Bronchial epithelial cell (primary cell): ENCODE results near the gene CCDC63. TPM values are rescaled to one million over a fixed set of nuclear protein-coding genes. Genes with fewer than 3 reads are reported as not detected.

Experiments used
- DNase-seq: peaks from one replicate; pipeline ENCODE4 v3.0.0-alpha.2; 2010; ENCODE audit warnings: low read depth
- FAIRE-seq: peaks from 2 replicates; lab custom pipeline; 2011; peaks lifted over from hg19 to GRCh38; lab: Jason Lieb, UNC
- H3K27me3 ChIP-seq: 2 replicates; pipeline ENCODE4 v1.5.1; 2011; ENCODE audit warnings: low read length; ENCODE audit not compliant: control insufficient read depth, insufficient read depth
- H3K36me3 ChIP-seq: 2 replicates; pipeline ENCODE4 v1.5.1; 2011; ENCODE audit warnings: low read length; ENCODE audit not compliant: control insufficient read depth, insufficient read depth
- H3K4me3 ChIP-seq: 2 replicates; pipeline ENCODE4 v1.5.1; 2011; ENCODE audit warnings: mild to moderate bottlenecking, low read depth, low read length, control low read depth
- total RNA-seq: library from RNA; depleted of rRNA; stranded (reverse); fragments of >200 nt; gene quantifications from 2 replicates; pipeline ENCODE4 v1.2.1, GENCODE V29; 2014
- TF ChIP-seq, protein P1 (sequence below): IDR thresholded peaks from 2 replicates; pipeline ENCODE4 v1.5.1; 2011; ENCODE audit warnings: mild to moderate bottlenecking, moderate library complexity, low read length, control low read depth, inconsistent platforms; ENCODE audit not compliant: insufficient read depth, severe bottlenecking

CCDC63 gene
- total RNA-seq, 1 donor from 2014 or later, result not detected

DNA sequence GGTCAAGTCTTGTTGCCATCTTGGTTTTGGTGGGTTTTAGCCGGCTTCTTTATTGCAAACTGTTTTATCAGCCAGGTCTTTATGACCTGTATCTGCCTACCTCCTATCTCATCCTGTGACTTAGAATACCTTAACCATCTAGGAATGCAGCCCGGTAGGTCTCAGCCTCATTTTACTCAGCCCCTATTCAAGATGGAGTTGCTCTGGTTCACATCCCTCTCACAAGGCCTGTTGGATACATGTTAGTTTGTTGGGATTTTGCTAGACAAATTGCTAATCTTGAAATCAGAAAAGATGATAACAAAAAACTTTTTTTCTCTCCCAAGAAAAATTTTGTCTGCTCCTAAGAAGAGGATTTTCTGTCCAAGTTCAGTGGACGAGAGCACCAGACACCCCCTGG, 27.6 kb upstream of the CCDC63 start:
- DNase-seq (no peak), FAIRE-seq (no peak)
- Histone ChIP-seq H3K27me3 (no peaks in the 10 kb centered on the region), H3K36me3 (no peaks in the 10 kb centered on the region), H3K4me3 (no peak overlapping the region)
- TF ChIP-seq, protein P1, sequence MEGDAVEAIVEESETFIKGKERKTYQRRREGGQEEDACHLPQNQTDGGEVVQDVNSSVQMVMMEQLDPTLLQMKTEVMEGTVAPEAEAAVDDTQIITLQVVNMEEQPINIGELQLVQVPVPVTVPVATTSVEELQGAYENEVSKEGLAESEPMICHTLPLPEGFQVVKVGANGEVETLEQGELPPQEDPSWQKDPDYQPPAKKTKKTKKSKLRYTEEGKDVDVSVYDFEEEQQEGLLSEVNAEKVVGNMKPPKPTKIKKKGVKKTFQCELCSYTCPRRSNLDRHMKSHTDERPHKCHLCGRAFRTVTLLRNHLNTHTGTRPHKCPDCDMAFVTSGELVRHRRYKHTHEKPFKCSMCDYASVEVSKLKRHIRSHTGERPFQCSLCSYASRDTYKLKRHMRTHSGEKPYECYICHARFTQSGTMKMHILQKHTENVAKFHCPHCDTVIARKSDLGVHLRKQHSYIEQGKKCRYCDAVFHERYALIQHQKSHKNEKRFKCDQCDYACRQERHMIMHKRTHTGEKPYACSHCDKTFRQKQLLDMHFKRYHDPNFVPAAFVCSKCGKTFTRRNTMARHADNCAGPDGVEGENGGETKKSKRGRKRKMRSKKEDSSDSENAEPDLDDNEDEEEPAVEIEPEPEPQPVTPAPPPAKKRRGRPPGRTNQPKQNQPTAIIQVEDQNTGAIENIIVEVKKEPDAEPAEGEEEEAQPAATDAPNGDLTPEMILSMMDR, result no peak

DNA sequence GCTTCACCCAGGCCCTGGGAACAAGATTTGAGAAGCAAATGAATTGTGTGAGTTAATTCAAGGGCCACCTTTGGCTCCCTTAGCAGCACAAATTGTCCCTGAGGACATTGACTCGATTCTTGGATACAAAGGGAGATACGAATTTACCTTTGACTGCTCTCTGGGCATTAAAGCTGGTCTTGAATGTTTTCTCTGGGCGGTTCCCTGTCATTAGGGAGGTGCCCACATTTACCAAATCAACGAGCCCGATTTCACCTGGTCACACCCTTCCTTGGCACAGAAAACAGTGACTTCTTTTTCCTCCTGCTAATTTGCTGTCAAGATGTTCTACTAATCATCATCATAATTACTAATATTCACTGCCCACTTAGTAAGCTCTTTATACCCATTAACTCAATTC, 27.1 kb upstream of the CCDC63 start:
- no peaks in the 10 kb centered on the region for H3K27me3 ChIP-seq
- H3K36me3 ChIP-seq, result no peaks in the 10 kb centered on the region
- H3K4me3 ChIP-seq, result no peak overlapping the region
- TF ChIP-seq, protein P1, result no peak
- DNase-seq (no peak), FAIRE-seq (no peak)

DNA sequence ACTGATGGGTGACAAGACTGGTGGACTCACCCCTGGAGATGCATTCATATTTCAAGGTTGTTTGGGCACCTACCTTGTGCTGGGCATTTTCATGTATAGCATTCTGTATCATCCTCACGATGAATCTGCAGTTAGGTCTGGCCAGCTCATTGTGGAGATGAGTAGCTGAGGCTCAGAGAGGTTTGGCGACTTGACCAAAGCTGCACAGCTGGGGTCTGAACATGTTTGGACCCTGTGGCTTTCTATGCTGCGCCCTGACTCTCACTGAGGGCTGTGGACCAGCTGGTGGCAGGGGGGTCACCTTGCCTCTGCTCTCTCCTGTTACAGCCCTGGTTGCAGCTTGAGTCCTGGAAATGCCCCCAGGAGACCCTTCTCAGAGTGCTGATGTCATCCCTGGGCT, 24.9 kb upstream of the CCDC63 start:
- Histone ChIP-seq H3K27me3 (peaks cover 3% of the 10 kb centered on the region), H3K36me3 (no peaks in the 10 kb centered on the region), H3K4me3 (no peak overlapping the region)
- TF ChIP-seq, protein P1, result no peak
- DNase-seq (no peak), FAIRE-seq (no peak)

DNA sequence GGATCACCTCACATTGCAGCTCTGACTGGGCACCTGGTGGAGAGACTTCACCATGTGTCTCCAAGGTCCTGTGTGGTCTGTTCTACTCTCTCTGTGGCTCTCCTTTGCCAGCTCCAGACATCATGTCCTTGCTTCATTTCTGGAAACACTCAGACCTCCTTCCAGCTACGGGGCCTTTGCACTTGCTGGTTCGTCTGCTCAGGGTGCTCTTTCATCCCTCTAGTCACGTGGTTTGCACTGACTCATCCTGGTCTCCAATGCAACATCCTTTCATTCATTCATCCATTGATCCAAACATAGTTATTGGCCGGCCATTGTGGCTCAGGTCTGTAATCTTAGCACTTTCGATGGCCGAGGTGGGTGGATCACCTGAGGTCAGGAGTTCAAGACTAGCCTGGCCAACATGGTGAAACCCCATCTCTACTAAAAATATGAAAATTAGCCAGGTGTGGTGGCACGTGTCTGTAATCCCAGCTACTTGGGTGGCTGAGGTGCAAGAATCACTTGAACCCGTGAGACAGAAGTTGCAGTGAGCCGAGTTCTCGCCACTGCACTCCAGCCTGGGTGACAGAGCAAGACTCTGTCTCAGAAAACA, 23.9 kb upstream of the CCDC63 start:
- DNase-seq, result no peak
- Histone ChIP-seq H3K27me3 (peaks cover 3% of the 10 kb centered on the region), H3K4me3 (no peak overlapping the region), H3K36me3 (no peaks in the 10 kb centered on the region)
- TF ChIP-seq, protein P1, result no peak
- FAIRE-seq, result no peak

DNA sequence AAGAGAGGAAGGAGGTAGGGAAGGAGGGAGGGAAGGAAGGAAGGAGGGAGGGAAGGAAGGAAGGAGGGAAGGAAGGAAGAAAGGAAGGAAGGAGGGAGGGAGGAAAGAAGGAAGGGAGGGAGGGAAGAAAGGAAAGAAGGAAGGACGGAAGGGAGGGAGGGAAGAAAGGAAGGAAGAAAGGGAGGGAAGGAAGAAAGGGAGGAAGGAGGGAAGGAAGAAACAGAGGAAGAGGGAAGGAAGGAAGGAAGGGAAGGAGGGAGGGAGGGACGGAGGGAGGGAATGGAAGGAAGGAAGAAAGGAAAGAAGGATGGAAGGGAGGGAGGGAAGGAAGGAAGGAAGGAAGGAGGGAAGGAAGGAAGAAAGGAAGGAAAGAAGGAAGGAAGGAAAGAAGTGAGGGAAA, 22.4 kb upstream of the CCDC63 start:
- DNase-seq, result no peak
- peaks cover 3% of the 10 kb centered on the region for H3K27me3 ChIP-seq
- TF ChIP-seq, protein P1, result no peak
- no peaks in the 10 kb centered on the region for H3K36me3 ChIP-seq
- H3K4me3 ChIP-seq, result no peak overlapping the region
- FAIRE-seq, result no peak

DNA sequence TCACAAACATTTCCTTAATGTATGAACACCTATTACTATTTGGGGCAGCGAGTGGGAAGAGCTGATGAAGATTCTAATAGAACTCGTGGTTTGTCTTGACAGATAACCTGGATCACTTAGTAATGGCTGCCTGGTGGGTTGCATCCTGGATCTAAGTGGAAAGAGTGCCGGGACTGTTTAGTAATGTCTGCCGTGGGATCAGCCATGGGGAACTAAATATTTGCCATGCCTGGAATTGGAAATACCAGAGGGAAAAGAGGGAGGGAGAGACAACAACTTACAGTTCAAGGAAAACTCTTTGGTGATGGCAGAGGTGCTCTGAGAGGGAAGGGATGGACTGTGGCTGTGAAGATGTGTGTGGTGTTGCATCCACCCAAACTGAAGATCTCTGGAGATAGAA, 21.3 kb upstream of the CCDC63 start:
- FAIRE-seq (no peak), DNase-seq (no peak)
- TF ChIP-seq, protein P1, result no peak
- no peaks in the 10 kb centered on the region for H3K36me3 ChIP-seq
- no peak overlapping the region for H3K4me3 ChIP-seq
- H3K27me3 ChIP-seq, result peaks cover 3% of the 10 kb centered on the region
